ENCODE data around the gene PLCB4. TPM values are rescaled to one million over a fixed set of nuclear protein-coding genes. Genes with fewer than 3 reads are reported as not detected.

Gene PLCB4
- total and polyA plus RNA-seq, 2 experiments from 2014 or later: 6.5 to 16.1 TPM

DNA sequence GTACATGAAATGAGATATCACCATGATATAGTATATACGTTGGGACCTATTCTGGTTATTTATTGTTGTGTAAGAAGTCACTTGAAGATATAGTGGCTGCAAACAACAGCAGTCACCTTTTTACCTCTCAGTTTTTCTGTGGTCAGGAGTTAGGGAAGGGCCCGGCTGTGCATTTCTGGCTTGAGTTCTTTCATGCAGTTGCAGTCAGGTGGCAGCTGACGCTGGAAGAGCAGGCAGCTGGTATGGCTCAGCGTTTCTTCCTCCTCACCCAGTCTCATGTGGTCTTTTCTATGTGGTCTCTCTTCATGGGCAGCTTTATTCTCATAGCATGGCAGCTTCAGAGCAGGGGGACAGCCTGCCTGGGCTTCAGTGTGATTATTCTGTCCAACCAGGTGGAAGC is 154.4 kb downstream of the PLCB4 start:
- H3K36me3 ChIP-seq (ENCODE audit: insufficient read depth): no peaks in the 10 kb centered on the region
- no peak overlapping the region for H3K4me3 ChIP-seq
- ATAC-seq: no peak
- H3K79me2 ChIP-seq (replicated peaks; ENCODE audit: insufficient read depth): no peaks in the 10 kb centered on the region
- Mint-ChIP-seq H3K27me3 (ENCODE audit: insufficient read depth, low read depth, poor library complexity) (peaks cover 2% of the 10 kb centered on the region), H3K9me3 (no peaks in the 10 kb centered on the region), H3K4me3 (no peak overlapping the region), H3K4me1 (peaks cover 25% of the 10 kb centered on the region), H3K27ac (no peak overlapping the region), H3K36me3 (ENCODE audit: low read depth) (no peaks in the 10 kb centered on the region)
- no peak for DNase-seq (ENCODE audit: low spot score)
- H3F3A ChIP-seq (replicated peaks; ENCODE audit: low read depth): no peaks in the 10 kb centered on the region
- H3K4me2 ChIP-seq: no peak overlapping the region
- TF ChIP-seq EZH2phosphoT487 (IDR thresholded peaks at IDR 0.05; ENCODE audit: unreplicated experiment) (no peak), STAT1 (IDR thresholded peaks at IDR 0.05; ENCODE audit: unreplicated experiment) (no peak), CREB1 (CRISPR knock-in tag; IDR thresholded peaks at IDR 0.05; ENCODE audit: low read depth) (no peak), ZNF331 (CRISPR knock-in tag; IDR thresholded peaks at IDR 0.05; ENCODE audit: low read depth) (no peak), ZNF114 (CRISPR knock-in tag; IDR thresholded peaks at IDR 0.05) (no peak)
- no peaks in the 10 kb centered on the region for H4K20me1 ChIP-seq (replicated peaks; ENCODE audit: insufficient read depth)
- H3K9me2 ChIP-seq (ENCODE audit: insufficient read depth): no peaks in the 10 kb centered on the region
- H2AFZ ChIP-seq: no peak overlapping the region
- H3K27ac ChIP-seq (ENCODE audit: low read depth): no peak overlapping the region
- H3K27me3 ChIP-seq (ENCODE audit: insufficient read depth): no peaks in the 10 kb centered on the region
- peaks cover 10% of the 10 kb centered on the region for H3K4me1 ChIP-seq (ENCODE audit: insufficient read depth)

DNA sequence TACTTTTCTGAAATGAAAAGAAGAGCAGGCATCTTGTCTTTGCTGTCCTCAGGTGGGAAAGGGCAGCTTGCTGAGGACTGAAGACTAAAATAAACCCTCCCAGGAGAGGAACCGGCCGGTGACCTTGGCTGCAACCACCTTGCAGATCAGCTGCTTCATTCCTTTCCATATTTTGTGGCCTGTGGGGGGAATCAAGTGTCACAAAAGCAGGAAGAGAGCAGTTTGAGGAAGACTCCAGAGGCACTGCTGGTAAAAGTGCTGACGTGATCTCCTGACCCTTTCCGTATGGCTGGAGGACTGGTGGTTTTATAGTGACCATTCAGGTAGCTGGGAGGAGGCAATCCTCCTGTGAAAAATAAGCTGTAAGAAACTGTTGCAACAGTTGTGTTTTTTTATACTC is 157.0 kb downstream of the PLCB4 start:
- Histone ChIP-seq H3K9me2 (ENCODE audit: insufficient read depth) (no peaks in the 10 kb centered on the region), H2AFZ (no peak overlapping the region), H3F3A (replicated peaks; ENCODE audit: low read depth) (no peaks in the 10 kb centered on the region), H3K4me3 (no peak overlapping the region), H3K36me3 (ENCODE audit: insufficient read depth) (no peaks in the 10 kb centered on the region), H3K4me2 (no peak overlapping the region), H3K27me3 (ENCODE audit: insufficient read depth) (no peaks in the 10 kb centered on the region), H3K27ac (ENCODE audit: low read depth) (no peak overlapping the region), H3K4me1 (ENCODE audit: insufficient read depth) (peaks cover 8% of the 10 kb centered on the region), H3K79me2 (replicated peaks; ENCODE audit: insufficient read depth) (no peaks in the 10 kb centered on the region), H4K20me1 (replicated peaks; ENCODE audit: insufficient read depth) (no peaks in the 10 kb centered on the region)
- ATAC-seq (no peak), DNase-seq (ENCODE audit: low spot score) (no peak)
- Mint-ChIP-seq H3K4me3 (no peak overlapping the region), H3K27me3 (ENCODE audit: insufficient read depth, low read depth, poor library complexity) (peaks cover 2% of the 10 kb centered on the region), H3K36me3 (ENCODE audit: low read depth) (no peaks in the 10 kb centered on the region), H3K9me3 (no peaks in the 10 kb centered on the region), H3K4me1 (peaks cover 22% of the 10 kb centered on the region), H3K27ac (peak overlapping the region; percentile 82; the same call in 1 of the 2 replicates)
- TF ChIP-seq ZNF114 (CRISPR knock-in tag; IDR thresholded peaks at IDR 0.05) (no peak), ZNF331 (CRISPR knock-in tag; IDR thresholded peaks at IDR 0.05; ENCODE audit: low read depth) (no peak), EZH2phosphoT487 (IDR thresholded peaks at IDR 0.05; ENCODE audit: unreplicated experiment) (no peak), NANOG (IDR thresholded peaks at IDR 0.05; ENCODE audit: borderline replicate concordance) (no peak), CREB1 (CRISPR knock-in tag; IDR thresholded peaks at IDR 0.05; ENCODE audit: low read depth) (no peak), POLR2AphosphoS5 (IDR thresholded peaks at IDR 0.05; ENCODE audit: low read depth) (no peak), EZH2 (IDR thresholded peaks at IDR 0.05; ENCODE audit: low read depth, unreplicated experiment) (no peak), JUNB (IDR thresholded peaks at IDR 0.05; ENCODE audit: unreplicated experiment) (no peak)
- TF ChIP-seq, protein P1, sequence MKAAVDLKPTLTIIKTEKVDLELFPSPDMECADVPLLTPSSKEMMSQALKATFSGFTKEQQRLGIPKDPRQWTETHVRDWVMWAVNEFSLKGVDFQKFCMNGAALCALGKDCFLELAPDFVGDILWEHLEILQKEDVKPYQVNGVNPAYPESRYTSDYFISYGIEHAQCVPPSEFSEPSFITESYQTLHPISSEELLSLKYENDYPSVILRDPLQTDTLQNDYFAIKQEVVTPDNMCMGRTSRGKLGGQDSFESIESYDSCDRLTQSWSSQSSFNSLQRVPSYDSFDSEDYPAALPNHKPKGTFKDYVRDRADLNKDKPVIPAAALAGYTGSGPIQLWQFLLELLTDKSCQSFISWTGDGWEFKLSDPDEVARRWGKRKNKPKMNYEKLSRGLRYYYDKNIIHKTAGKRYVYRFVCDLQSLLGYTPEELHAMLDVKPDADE (IDR thresholded peaks at IDR 0.05): no peak
- TF ChIP-seq, protein P2, sequence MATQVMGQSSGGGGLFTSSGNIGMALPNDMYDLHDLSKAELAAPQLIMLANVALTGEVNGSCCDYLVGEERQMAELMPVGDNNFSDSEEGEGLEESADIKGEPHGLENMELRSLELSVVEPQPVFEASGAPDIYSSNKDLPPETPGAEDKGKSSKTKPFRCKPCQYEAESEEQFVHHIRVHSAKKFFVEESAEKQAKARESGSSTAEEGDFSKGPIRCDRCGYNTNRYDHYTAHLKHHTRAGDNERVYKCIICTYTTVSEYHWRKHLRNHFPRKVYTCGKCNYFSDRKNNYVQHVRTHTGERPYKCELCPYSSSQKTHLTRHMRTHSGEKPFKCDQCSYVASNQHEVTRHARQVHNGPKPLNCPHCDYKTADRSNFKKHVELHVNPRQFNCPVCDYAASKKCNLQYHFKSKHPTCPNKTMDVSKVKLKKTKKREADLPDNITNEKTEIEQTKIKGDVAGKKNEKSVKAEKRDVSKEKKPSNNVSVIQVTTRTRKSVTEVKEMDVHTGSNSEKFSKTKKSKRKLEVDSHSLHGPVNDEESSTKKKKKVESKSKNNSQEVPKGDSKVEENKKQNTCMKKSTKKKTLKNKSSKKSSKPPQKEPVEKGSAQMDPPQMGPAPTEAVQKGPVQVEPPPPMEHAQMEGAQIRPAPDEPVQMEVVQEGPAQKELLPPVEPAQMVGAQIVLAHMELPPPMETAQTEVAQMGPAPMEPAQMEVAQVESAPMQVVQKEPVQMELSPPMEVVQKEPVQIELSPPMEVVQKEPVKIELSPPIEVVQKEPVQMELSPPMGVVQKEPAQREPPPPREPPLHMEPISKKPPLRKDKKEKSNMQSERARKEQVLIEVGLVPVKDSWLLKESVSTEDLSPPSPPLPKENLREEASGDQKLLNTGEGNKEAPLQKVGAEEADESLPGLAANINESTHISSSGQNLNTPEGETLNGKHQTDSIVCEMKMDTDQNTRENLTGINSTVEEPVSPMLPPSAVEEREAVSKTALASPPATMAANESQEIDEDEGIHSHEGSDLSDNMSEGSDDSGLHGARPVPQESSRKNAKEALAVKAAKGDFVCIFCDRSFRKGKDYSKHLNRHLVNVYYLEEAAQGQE (IDR thresholded peaks at IDR 0.05; ENCODE audit: unreplicated experiment): no peak
- TF ChIP-seq, protein P3, sequence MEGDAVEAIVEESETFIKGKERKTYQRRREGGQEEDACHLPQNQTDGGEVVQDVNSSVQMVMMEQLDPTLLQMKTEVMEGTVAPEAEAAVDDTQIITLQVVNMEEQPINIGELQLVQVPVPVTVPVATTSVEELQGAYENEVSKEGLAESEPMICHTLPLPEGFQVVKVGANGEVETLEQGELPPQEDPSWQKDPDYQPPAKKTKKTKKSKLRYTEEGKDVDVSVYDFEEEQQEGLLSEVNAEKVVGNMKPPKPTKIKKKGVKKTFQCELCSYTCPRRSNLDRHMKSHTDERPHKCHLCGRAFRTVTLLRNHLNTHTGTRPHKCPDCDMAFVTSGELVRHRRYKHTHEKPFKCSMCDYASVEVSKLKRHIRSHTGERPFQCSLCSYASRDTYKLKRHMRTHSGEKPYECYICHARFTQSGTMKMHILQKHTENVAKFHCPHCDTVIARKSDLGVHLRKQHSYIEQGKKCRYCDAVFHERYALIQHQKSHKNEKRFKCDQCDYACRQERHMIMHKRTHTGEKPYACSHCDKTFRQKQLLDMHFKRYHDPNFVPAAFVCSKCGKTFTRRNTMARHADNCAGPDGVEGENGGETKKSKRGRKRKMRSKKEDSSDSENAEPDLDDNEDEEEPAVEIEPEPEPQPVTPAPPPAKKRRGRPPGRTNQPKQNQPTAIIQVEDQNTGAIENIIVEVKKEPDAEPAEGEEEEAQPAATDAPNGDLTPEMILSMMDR (conservative IDR thresholded peaks at IDR 0.05; ENCODE audit: low read depth in 2 of 2): no peak

All from GM23338 (cell line).